Smooth muscle cell (in vitro differentiated cells): ENCODE measurements around the gene MRPS7. TPM values are rescaled to one million over a fixed set of nuclear protein-coding genes. Genes with fewer than 3 reads are reported as not detected.

Experiments used
- DNase-seq: peaks from one replicate; lab custom pipeline; 2025; ENCODE audit not compliant: unreplicated experiment; lab: John Stamatoyannopoulos, UW
- H2AFZ ChIP-seq: fragments of 200-600 bp; sonication (generic); 2 replicates; pipeline ENCODE4 v1.6.0; 2016; ENCODE audit warnings: antibody characterized with exemption, low read depth, mild to moderate bottlenecking
- H3F3A ChIP-seq: fragments of 200-600 bp; sonication (generic); 2 replicates; pipeline ENCODE4 v1.6.0; 2017; ENCODE audit warnings: antibody characterized with exemption, low read depth
- H3K27ac ChIP-seq: fragments of 200-600 bp; sonication (generic); 2 replicates; pipeline ENCODE4 v1.5.1; 2016; ENCODE audit warnings: low read depth, mild to moderate bottlenecking
- H3K27me3 ChIP-seq: fragments of 200-600 bp; sonication (generic); 2 replicates; pipeline ENCODE4 v1.6.1; 2016; ENCODE audit warnings: low read depth, mild to moderate bottlenecking
- H3K36me3 ChIP-seq: fragments of 200-600 bp; sonication (generic); 2 replicates; pipeline ENCODE4 v1.5.1; 2016; ENCODE audit warnings: low read depth
- H3K4me1 ChIP-seq: fragments of 200-600 bp; sonication (generic); 2 replicates; pipeline ENCODE4 v1.5.1; 2016; ENCODE audit warnings: low read depth
- H3K4me2 ChIP-seq: fragments of 200-600 bp; sonication (generic); 2 replicates; pipeline ENCODE4 v1.6.0; 2016; ENCODE audit warnings: mild to moderate bottlenecking
- H3K4me3 ChIP-seq: fragments of 200-600 bp; sonication (generic); 2 replicates; pipeline ENCODE4 v1.5.1; 2016; ENCODE audit warnings: mild to moderate bottlenecking
- H3K79me2 ChIP-seq: fragments of 200-600 bp; sonication (generic); 2 replicates; pipeline ENCODE4 v1.6.0; 2016; ENCODE audit warnings: low read depth, mild to moderate bottlenecking
- H3K9ac ChIP-seq: fragments of 200-600 bp; sonication (generic); 2 replicates; pipeline ENCODE4 v1.6.0; 2016; ENCODE audit warnings: low read depth
- H3K9me3 ChIP-seq: fragments of 200-600 bp; sonication (generic); replicated peaks from 2 replicates; pipeline ENCODE4 v1.5.1; 2016; ENCODE audit warnings: low read depth
- H4K20me1 ChIP-seq: fragments of 200-600 bp; sonication (generic); 2 replicates; pipeline ENCODE4 v1.6.0; 2016; ENCODE audit warnings: low read depth
- CTCF ChIP-seq: fragments of 200-600 bp; sonication (generic); IDR thresholded peaks from 2 replicates; pipeline ENCODE4 v1.5.1; 2017; ENCODE audit warnings: borderline replicate concordance, mild to moderate bottlenecking, antibody characterized with exemption; ENCODE audit not compliant: insufficient read depth, poor library complexity, severe bottlenecking
- WGBS: methylation state at CpG from one replicate; pipeline ENCODE4 v1.1.7; 2016; ENCODE audit warnings: low lambda C conversion rate; 5-methylcytosine and 5-hydroxymethylcytosine counted together
- polyA plus RNA-seq: library from polyadenylated mRNA; unstranded; fragments of >200 nt; fragmentation: Nextera tagmentation; extraction: Ambion mirVana; gene quantifications from 2 replicates; pipeline ENCODE4 v1.2.1, GENCODE V29; 2016
- total RNA-seq: library from RNA; depleted of rRNA; stranded (reverse); fragments of >200 nt; gene quantifications from 2 replicates; pipeline ENCODE4 v1.2.3, GENCODE V29; 2014

MRPS7 gene
- total and polyA plus RNA-seq, 2 experiments from 2014 or later = 35.1 to 97.2 TPM

DNA sequence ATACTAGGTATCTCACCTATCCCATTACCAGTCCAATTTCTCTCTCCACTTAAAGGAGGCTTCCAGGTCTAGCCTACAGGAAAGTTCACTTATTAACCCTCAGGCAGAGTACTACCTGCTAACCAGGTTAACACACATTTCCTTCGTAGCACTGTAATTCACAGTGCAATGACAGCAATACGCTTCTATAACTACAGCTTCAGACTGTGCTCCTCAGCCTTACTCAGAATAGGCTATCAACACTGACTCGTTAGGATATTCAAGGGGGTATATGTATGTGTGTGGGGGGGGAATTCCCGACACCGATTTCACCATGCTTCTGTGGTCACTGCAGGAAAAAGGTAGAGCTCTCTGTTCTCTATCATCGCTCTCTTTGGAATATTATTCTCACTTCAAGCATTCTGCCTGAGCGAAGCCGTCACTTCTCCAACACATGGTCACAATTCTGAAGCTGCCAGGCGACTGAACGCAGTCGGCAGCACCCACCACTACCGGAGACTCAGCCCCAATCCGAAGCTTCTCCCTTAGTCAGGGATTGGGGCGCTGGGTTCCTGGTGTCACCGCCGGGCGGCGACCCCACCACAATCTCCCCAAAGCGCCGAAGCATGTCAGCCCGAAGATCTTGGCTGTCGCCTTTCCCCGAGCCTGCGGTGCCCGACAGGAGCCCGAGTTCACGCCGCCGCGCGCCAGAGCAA is 891 bp upstream of the MRPS7 start:
- peak overlapping the region; percentile 96 for H3K4me2 ChIP-seq
- peak overlapping the region; percentile 37 for H2AFZ ChIP-seq
- H3F3A ChIP-seq = no peaks in the 10 kb centered on the region
- H3K9ac ChIP-seq = peak overlapping the region; percentile 97
- H3K36me3 ChIP-seq = no peaks in the 10 kb centered on the region
- 6% methylated on average over 31 of the region's 31 CpGs for WGBS
- no peak for TF ChIP-seq CTCF
- peaks cover 17% of the 10 kb centered on the region for H4K20me1 ChIP-seq
- no peaks in the 10 kb centered on the region for H3K9me3 ChIP-seq
- H3K27me3 ChIP-seq = no peaks in the 10 kb centered on the region
- H3K79me2 ChIP-seq = peaks cover 49% of the 10 kb centered on the region
- H3K4me3 ChIP-seq = peak overlapping the region; percentile 88
- no peak for DNase-seq
- H3K27ac ChIP-seq = peak overlapping the region; percentile 96
- H3K4me1 ChIP-seq = peaks cover 16% of the 10 kb centered on the region

DNA sequence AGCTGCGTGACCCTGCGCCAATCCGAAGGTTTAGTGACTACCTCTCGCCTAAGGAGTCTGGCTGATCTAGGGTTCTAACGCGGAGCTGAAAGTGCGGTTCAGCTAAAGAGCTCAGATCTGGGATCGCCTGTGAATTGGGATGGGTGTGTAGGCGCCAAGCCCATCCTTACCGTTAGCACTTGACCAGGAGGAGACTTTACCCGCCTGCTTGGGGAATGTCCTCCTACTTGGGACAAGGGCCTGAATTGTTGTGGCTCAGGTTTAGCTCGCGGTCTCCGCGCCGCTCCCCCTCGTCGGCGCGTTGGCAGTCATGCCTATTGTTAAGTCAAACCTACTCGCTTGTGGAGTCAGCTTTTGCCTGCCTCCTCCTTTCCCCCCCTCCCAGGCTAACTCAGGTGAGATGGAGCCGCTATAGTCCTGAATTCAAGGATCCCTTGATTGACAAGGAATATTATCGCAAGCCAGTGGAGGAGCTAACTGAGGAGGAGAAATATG is 480 bp downstream of the MRPS7 start:
- no peak for DNase-seq
- Histone ChIP-seq H3K4me2 (peak overlapping the region; percentile 96), H3K4me1 (peaks cover 16% of the 10 kb centered on the region), H3K79me2 (peaks cover 49% of the 10 kb centered on the region), H3F3A (peaks cover 5% of the 10 kb centered on the region), H3K36me3 (no peaks in the 10 kb centered on the region), H3K9me3 (no peaks in the 10 kb centered on the region), H2AFZ (peak overlapping the region; percentile 37), H3K27ac (peak overlapping the region; percentile 96), H3K4me3 (peak overlapping the region; percentile 88), H4K20me1 (peaks cover 11% of the 10 kb centered on the region), H3K27me3 (no peaks in the 10 kb centered on the region), H3K9ac (peak overlapping the region; percentile 97)
- WGBS = 2% methylated on average over 23 of the region's 23 CpGs
- no peak for TF ChIP-seq CTCF

DNA sequence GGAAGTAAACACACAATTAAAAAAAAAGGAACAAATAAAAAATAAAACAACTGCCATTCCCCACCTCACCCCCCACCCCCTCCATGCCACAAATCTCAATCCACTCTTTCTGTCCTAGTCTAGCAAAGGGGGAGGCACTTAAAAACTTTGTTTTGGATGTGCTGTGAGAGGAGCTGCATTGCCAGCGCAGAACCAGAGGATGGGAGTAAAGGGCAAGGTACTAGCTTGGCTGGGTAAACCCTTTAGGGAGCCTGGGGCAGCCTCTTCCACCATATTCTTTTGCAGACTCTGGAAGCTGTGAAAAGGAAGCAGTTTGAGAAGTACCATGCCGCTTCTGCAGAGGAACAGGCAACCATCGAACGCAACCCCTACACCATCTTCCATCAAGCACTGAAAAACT is 1.4 kb downstream of the MRPS7 start:
- H2AFZ ChIP-seq = no peak overlapping the region
- TF ChIP-seq CTCF = no peak
- peak overlapping the region; percentile 88 for H3K4me3 ChIP-seq
- H4K20me1 ChIP-seq = peaks cover 5% of the 10 kb centered on the region
- H3K27ac ChIP-seq = no peak overlapping the region
- no peaks in the 10 kb centered on the region for H3K27me3 ChIP-seq
- peaks cover 16% of the 10 kb centered on the region for H3K4me1 ChIP-seq
- H3K36me3 ChIP-seq = no peaks in the 10 kb centered on the region
- DNase-seq = no peak
- H3K79me2 ChIP-seq = peaks cover 42% of the 10 kb centered on the region
- no peaks in the 10 kb centered on the region for H3K9me3 ChIP-seq
- peaks cover 5% of the 10 kb centered on the region for H3F3A ChIP-seq
- WGBS = 99% methylated on average over 4 of the region's 4 CpGs
- peak overlapping the region; percentile 96 for H3K4me2 ChIP-seq
- no peak overlapping the region for H3K9ac ChIP-seq
